HL-60 (cell line): ENCODE results near the gene QSOX2.

ENCODE experiments used
- GABPA ChIP-seq: IDR thresholded peaks from 2 replicates; pipeline ENCODE4 v1.6.1; 2012; ENCODE audit warnings: low read depth
- POLR2AphosphoS5 ChIP-seq: IDR thresholded peaks from 2 replicates; pipeline ENCODE4 v1.6.1; 2012; ENCODE audit warnings: low read depth
- SPI1 ChIP-seq: IDR thresholded peaks from 2 replicates; pipeline ENCODE4 v1.6.1; 2012; ENCODE audit warnings: low read depth, mild to moderate bottlenecking, borderline replicate concordance
- TF ChIP-seq, protein P1 (sequence below): IDR thresholded peaks from one replicate; pipeline ENCODE4 v1.5.1; 2011; ENCODE audit warnings: low read length, control low read depth, inconsistent platforms; ENCODE audit not compliant: insufficient read depth
- TF ChIP-seq, protein P2 (sequence below): IDR thresholded peaks from 2 replicates; pipeline ENCODE4 v1.6.1; 2012; ENCODE audit warnings: low read depth; ENCODE audit not compliant: insufficient replicate concordance

DNA sequence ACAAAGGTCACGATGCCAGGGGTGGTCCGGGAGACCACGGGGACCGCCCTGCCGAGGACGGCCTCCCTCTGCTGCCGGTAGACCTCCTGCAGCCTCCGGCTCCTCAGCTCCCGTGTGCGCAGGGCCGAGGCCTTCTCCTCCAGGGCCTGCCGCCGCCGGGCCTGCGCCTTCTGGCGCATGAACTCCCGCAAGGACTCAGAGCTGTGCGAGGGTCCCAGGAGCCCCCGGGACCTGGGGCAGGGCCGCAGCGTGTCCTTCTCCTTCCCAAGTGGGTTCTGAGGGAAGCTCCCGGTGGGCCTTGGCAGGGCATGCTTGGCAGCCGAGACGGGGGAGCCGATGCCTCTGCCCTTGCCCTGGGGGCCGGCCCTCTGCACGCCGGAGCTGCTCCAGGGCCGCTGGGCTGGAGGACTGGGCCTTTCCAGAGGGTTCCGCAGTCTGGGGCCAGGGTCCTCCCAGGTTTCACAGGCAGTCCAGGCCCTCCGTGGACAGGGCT is 44.9 kb upstream of the QSOX2 start:
- TF ChIP-seq, protein P1, sequence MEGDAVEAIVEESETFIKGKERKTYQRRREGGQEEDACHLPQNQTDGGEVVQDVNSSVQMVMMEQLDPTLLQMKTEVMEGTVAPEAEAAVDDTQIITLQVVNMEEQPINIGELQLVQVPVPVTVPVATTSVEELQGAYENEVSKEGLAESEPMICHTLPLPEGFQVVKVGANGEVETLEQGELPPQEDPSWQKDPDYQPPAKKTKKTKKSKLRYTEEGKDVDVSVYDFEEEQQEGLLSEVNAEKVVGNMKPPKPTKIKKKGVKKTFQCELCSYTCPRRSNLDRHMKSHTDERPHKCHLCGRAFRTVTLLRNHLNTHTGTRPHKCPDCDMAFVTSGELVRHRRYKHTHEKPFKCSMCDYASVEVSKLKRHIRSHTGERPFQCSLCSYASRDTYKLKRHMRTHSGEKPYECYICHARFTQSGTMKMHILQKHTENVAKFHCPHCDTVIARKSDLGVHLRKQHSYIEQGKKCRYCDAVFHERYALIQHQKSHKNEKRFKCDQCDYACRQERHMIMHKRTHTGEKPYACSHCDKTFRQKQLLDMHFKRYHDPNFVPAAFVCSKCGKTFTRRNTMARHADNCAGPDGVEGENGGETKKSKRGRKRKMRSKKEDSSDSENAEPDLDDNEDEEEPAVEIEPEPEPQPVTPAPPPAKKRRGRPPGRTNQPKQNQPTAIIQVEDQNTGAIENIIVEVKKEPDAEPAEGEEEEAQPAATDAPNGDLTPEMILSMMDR, result no peak
- TF ChIP-seq, protein P2, sequence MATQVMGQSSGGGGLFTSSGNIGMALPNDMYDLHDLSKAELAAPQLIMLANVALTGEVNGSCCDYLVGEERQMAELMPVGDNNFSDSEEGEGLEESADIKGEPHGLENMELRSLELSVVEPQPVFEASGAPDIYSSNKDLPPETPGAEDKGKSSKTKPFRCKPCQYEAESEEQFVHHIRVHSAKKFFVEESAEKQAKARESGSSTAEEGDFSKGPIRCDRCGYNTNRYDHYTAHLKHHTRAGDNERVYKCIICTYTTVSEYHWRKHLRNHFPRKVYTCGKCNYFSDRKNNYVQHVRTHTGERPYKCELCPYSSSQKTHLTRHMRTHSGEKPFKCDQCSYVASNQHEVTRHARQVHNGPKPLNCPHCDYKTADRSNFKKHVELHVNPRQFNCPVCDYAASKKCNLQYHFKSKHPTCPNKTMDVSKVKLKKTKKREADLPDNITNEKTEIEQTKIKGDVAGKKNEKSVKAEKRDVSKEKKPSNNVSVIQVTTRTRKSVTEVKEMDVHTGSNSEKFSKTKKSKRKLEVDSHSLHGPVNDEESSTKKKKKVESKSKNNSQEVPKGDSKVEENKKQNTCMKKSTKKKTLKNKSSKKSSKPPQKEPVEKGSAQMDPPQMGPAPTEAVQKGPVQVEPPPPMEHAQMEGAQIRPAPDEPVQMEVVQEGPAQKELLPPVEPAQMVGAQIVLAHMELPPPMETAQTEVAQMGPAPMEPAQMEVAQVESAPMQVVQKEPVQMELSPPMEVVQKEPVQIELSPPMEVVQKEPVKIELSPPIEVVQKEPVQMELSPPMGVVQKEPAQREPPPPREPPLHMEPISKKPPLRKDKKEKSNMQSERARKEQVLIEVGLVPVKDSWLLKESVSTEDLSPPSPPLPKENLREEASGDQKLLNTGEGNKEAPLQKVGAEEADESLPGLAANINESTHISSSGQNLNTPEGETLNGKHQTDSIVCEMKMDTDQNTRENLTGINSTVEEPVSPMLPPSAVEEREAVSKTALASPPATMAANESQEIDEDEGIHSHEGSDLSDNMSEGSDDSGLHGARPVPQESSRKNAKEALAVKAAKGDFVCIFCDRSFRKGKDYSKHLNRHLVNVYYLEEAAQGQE, result no peak
- no peak for TF ChIP-seq POLR2AphosphoS5
- TF ChIP-seq GABPA, result no peak
- no peak for TF ChIP-seq SPI1
